GM18870 (cell line): Measurements from ENCODE around the gene KIAA0040.

Source experiments
- ATAC-seq: cut with Tn5 transposase; IDR thresholded peaks from one replicate; pipeline ENCODE4 v1.9.1; 2021; ENCODE audit warnings: moderate library complexity; ENCODE audit not compliant: unreplicated experiment

KIAA0040 gene

GRCh38 chr1:175203570-175204068, 11.0 kb upstream of the KIAA0040 start:
- ATAC-seq, result no peak

- no peak for ATAC-seq
Observed at GRCh38 chr1:175200678-175201521, 8.3 kb upstream of the KIAA0040 start.

GRCh38 chr1:175198332-175198731, 5.8 kb upstream of the KIAA0040 start:
- ATAC-seq, result no peak

- no peak for ATAC-seq
Observed at GRCh38 chr1:175197531-175197930, 5.0 kb upstream of the KIAA0040 start.

GRCh38 chr1:175195798-175196197, 3.2 kb upstream of the KIAA0040 start:
- no peak for ATAC-seq

GRCh38 chr1:175195281-175195680, 2.7 kb upstream of the KIAA0040 start:
- ATAC-seq, result no peak

GRCh38 chr1:175193527-175193910, 943 bp upstream of the KIAA0040 start:
- ATAC-seq, result no peak

- ATAC-seq, result no peak
Observed at GRCh38 chr1:175192111-175192629, 406 bp downstream of the KIAA0040 start.

- no peak for ATAC-seq
Observed at GRCh38 chr1:175191659-175192058, 917 bp downstream of the KIAA0040 start.

- ATAC-seq, result peak; percentile 71
Observed at GRCh38 chr1:175188936-175189335, 3.6 kb downstream of the KIAA0040 start.

GRCh38 chr1:175186433-175187160, 6.0 kb downstream of the KIAA0040 start:
- ATAC-seq, result no peak

GRCh38 chr1:175185903-175186302, 6.7 kb downstream of the KIAA0040 start:
- no peak for ATAC-seq

GRCh38 chr1:175183586-175183985, 9.0 kb downstream of the KIAA0040 start:
- no peak for ATAC-seq

GRCh38 chr1:175182201-175182746, 10.3 kb downstream of the KIAA0040 start:
- no peak for ATAC-seq

GRCh38 chr1:175179837-175180590, 12.6 kb downstream of the KIAA0040 start:
- ATAC-seq, result no peak

- ATAC-seq, result no peak
Observed at GRCh38 chr1:175178456-175178855, 14.1 kb downstream of the KIAA0040 start.

- no peak for ATAC-seq
Observed at GRCh38 chr1:175178056-175178455, 14.5 kb downstream of the KIAA0040 start.

GRCh38 chr1:175176246-175176645, 16.3 kb downstream of the KIAA0040 start:
- no peak for ATAC-seq

- peak; percentile 65 for ATAC-seq
Observed at GRCh38 chr1:175174309-175175102, 18.1 kb downstream of the KIAA0040 start.

- no peak for ATAC-seq
Observed at GRCh38 chr1:175173531-175173930, 19.0 kb downstream of the KIAA0040 start.
